Measurements from ENCODE around the gene KIR3DL2. TPM values are rescaled to one million over a fixed set of nuclear protein-coding genes. Genes with fewer than 3 reads are reported as not detected.
"Not testable (repeated sequence)": the region's sequence is repeated elsewhere in the genome, so short reads cannot be mapped to it uniquely, and the experiment has no call there.

The KIR3DL2 gene
- total RNA-seq, 1 donor from 2014 or later = not detected

DNA sequence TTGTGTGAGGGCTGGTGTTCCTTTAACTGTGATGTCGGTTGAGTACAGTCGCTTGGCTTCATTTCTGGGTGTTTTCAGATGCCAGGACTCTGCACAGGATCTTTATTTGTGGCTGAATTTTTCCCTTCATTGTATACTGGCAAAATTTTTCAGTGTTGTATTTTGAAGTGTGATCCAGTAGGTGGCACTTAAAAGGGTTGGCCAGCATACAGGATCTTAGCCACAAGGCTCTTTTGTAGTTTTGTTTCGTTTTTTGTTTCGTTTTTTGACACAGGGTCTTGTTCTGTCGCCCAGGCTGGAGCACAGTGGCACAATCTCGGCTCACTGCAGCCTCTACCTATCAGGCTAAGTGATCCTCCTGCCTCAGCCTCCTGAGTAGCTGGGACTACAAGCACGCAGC, 32.5 kb downstream of the KIR3DL2 start:
- Mint-ChIP-seq H3K36me3 (ENCODE audit: low read depth, unreplicated experiment) (no peaks in the 10 kb centered on the region), H3K9me3 (ENCODE audit: unreplicated experiment) (no peaks in the 10 kb centered on the region), H3K27ac (ENCODE audit: unreplicated experiment) (no peak overlapping the region), H3K4me3 (ENCODE audit: unreplicated experiment) (no peak overlapping the region), H3K27me3 (ENCODE audit: unreplicated experiment) (peaks cover 2% of the 10 kb centered on the region), H3K4me1 (ENCODE audit: unreplicated experiment) (no peaks in the 10 kb centered on the region)
- no peak for DNase-seq (ENCODE audit: low spot score)
- TF ChIP-seq, protein P1, sequence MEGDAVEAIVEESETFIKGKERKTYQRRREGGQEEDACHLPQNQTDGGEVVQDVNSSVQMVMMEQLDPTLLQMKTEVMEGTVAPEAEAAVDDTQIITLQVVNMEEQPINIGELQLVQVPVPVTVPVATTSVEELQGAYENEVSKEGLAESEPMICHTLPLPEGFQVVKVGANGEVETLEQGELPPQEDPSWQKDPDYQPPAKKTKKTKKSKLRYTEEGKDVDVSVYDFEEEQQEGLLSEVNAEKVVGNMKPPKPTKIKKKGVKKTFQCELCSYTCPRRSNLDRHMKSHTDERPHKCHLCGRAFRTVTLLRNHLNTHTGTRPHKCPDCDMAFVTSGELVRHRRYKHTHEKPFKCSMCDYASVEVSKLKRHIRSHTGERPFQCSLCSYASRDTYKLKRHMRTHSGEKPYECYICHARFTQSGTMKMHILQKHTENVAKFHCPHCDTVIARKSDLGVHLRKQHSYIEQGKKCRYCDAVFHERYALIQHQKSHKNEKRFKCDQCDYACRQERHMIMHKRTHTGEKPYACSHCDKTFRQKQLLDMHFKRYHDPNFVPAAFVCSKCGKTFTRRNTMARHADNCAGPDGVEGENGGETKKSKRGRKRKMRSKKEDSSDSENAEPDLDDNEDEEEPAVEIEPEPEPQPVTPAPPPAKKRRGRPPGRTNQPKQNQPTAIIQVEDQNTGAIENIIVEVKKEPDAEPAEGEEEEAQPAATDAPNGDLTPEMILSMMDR (IDR thresholded peaks at IDR 0.05; ENCODE audit: unreplicated experiment) = no peak

DNA sequence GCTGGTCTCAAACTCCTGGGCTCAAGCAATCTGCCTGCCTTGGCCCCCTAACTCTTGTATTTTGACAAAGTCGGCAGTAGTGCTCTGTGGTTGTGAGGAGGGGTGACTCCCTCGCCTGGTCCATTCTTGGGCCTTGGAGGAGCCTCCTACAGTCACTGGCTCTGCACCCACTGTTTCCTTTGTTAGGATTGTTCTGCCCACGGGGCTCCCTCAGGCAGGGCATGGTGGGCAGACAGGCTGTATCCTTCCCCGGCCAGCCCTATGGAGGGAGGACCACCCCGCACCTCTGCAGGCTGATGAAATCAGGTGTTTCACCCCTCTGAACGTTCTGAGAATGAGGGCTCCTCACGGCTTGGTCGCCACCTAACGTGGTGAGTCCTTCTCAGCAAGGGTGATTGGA, 33.0 kb downstream of the KIR3DL2 start:
- Mint-ChIP-seq H3K27ac (ENCODE audit: unreplicated experiment) (no peak overlapping the region), H3K9me3 (ENCODE audit: unreplicated experiment) (no peaks in the 10 kb centered on the region), H3K4me1 (ENCODE audit: unreplicated experiment) (no peaks in the 10 kb centered on the region), H3K4me3 (ENCODE audit: unreplicated experiment) (no peak overlapping the region), H3K27me3 (ENCODE audit: unreplicated experiment) (peaks cover 2% of the 10 kb centered on the region), H3K36me3 (ENCODE audit: low read depth, unreplicated experiment) (no peaks in the 10 kb centered on the region)
- TF ChIP-seq, protein P1 (IDR thresholded peaks at IDR 0.05; ENCODE audit: unreplicated experiment) = no peak
- no peak for DNase-seq (ENCODE audit: low spot score)

DNA sequence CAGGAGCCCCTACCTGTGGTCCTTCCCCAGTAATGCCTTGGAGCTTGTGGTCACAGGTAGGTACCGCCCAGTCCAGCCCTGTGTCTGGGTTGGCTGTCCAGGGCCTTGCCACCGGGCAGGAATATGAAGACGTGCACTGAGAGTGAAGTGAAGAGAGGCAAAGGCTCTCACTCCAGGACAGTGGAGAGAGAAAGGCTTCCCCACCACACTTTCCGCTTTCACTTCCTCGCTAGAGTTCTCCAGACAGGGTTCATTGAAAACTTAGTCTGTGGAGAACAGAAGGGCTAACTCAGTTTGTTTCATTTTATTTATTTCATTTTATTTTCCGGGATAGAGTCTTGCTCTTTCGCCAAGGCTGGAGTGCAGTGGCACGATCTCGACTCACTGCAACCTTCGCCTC, 38.0 kb downstream of the KIR3DL2 start:
- no peaks in the 10 kb centered on the region for H3K36me3 Mint-ChIP-seq (ENCODE audit: low read depth, unreplicated experiment)
- no peaks in the 10 kb centered on the region for H3K4me1 Mint-ChIP-seq (ENCODE audit: unreplicated experiment)
- no peak for DNase-seq (ENCODE audit: low spot score)
- no peaks in the 10 kb centered on the region for H3K9me3 Mint-ChIP-seq (ENCODE audit: unreplicated experiment)
- TF ChIP-seq, protein P1 (IDR thresholded peaks at IDR 0.05; ENCODE audit: unreplicated experiment) = no peak
- no peaks in the 10 kb centered on the region for H3K27me3 Mint-ChIP-seq (ENCODE audit: unreplicated experiment)
- H3K27ac Mint-ChIP-seq (ENCODE audit: unreplicated experiment) = no peak overlapping the region
- H3K4me3 Mint-ChIP-seq (ENCODE audit: unreplicated experiment) = no peak overlapping the region

DNA sequence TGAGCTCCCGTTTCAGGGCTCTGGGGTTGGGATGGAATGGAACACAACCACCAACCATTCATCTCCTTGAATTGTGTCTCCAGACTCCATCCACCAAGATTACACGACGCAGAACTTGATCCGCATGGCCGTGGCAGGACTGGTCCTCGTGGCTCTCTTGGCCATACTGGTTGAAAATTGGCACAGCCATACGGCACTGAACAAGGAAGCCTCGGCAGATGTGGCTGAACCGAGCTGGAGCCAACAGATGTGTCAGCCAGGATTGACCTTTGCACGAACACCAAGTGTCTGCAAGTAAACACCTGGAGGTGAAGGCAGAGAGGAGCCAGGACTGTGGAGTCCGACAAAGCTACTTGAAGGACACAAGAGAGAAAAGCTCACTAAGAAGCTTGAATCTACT, 39.3 kb downstream of the KIR3DL2 start:
- Mint-ChIP-seq H3K4me3 (ENCODE audit: unreplicated experiment) (no peak overlapping the region), H3K27ac (ENCODE audit: unreplicated experiment) (no peak overlapping the region), H3K9me3 (ENCODE audit: unreplicated experiment) (no peaks in the 10 kb centered on the region), H3K4me1 (ENCODE audit: unreplicated experiment) (no peaks in the 10 kb centered on the region), H3K36me3 (ENCODE audit: low read depth, unreplicated experiment) (no peaks in the 10 kb centered on the region), H3K27me3 (ENCODE audit: unreplicated experiment) (no peaks in the 10 kb centered on the region)
- TF ChIP-seq, protein P1 (IDR thresholded peaks at IDR 0.05; ENCODE audit: unreplicated experiment) = no peak
- no peak for DNase-seq (ENCODE audit: low spot score)

DNA sequence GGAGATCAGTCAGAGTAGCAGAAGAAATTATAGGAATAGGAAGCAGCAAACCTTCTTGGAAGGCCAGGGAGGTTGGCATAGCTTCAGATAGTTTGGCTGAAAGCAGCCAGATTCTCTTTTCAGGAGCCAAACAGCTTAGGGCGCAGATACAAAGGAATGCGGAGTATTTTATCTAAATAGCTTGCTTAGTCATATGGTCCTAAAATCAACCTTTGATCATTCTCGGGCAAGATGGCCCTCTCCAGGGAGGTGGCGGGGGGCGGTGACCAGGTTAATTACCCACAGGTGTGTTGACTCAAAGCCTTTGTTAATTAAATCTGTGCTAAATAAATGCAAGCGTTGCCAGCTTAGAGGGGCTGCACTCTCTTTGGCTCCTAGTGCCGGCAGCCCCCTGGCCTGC, 43.2 kb downstream of the KIR3DL2 start:
- no peak overlapping the region for H3K4me3 Mint-ChIP-seq (ENCODE audit: unreplicated experiment)
- no peak overlapping the region for H3K27ac Mint-ChIP-seq (ENCODE audit: unreplicated experiment)
- TF ChIP-seq, protein P1 (IDR thresholded peaks at IDR 0.05; ENCODE audit: unreplicated experiment) = no peak
- H3K27me3 Mint-ChIP-seq (ENCODE audit: unreplicated experiment) = no peaks in the 10 kb centered on the region
- no peaks in the 10 kb centered on the region for H3K4me1 Mint-ChIP-seq (ENCODE audit: unreplicated experiment)
- DNase-seq (ENCODE audit: low spot score) = no peak
- H3K36me3 Mint-ChIP-seq (ENCODE audit: low read depth, unreplicated experiment) = no peaks in the 10 kb centered on the region
- H3K9me3 Mint-ChIP-seq (ENCODE audit: unreplicated experiment) = no peaks in the 10 kb centered on the region

DNA sequence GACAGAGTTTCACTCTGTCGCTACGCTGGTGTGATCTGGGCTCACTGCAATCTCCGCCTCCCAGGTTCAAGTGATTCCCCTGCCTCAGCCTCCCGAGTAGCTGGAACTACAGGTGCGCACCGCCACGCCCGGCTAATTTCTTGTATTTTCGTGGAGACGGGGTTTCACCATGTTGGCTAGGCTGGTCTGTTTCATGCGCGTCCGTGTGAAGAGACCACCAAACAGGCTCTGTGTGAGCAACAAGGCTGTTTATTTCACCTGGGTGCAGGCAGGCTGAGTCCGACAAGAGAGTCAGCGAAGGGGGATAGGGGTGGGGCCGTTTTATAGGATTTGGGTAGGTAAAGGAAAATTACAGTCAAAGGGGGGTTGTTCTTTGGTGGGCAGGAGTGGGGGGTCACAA, 43.9 kb downstream of the KIR3DL2 start:
- H3K27ac Mint-ChIP-seq (ENCODE audit: unreplicated experiment); H3K27me3 Mint-ChIP-seq (ENCODE audit: unreplicated experiment); DNase-seq (ENCODE audit: low spot score); H3K4me1 Mint-ChIP-seq (ENCODE audit: unreplicated experiment); H3K36me3 Mint-ChIP-seq (ENCODE audit: low read depth, unreplicated experiment); H3K9me3 Mint-ChIP-seq (ENCODE audit: unreplicated experiment); H3K4me3 Mint-ChIP-seq (ENCODE audit: unreplicated experiment): not testable (repeated sequence)
